ENCODE results near the gene GPBAR1. TPM values are rescaled to one million over a fixed set of nuclear protein-coding genes. Genes with fewer than 3 reads are reported as not detected.
A peak's percentile ranks its signal among the peaks of the same experiment; 100 is the strongest.

GPBAR1 gene
- total and polyA plus RNA-seq, 2 experiments from 2014 or later: 0.44 TPM; not detected in 1

GRCh38 chr2:218301176-218301819 is 40.5 kb downstream of the GPBAR1 start:
- no peaks in the 10 kb centered on the region for H3K36me3 ChIP-seq (ENCODE audit: insufficient read depth)
- no peak overlapping the region for H3K4me3 ChIP-seq
- no peaks in the 10 kb centered on the region for H3F3A ChIP-seq (replicated peaks; ENCODE audit: low read depth)
- H4K20me1 ChIP-seq (replicated peaks; ENCODE audit: insufficient read depth): no peaks in the 10 kb centered on the region
- Mint-ChIP-seq H3K27ac (no peak overlapping the region; the same call in 1 of the 2 replicates), H3K4me3 (no peak overlapping the region), H3K36me3 (ENCODE audit: low read depth) (no peaks in the 10 kb centered on the region), H3K27me3 (ENCODE audit: insufficient read depth, low read depth, poor library complexity) (peaks cover 13% of the 10 kb centered on the region), H3K4me1 (peaks cover 2% of the 10 kb centered on the region; the same call in 1 of the 3 replicates), H3K9me3 (no peaks in the 10 kb centered on the region; the same call in 2 of the 3 replicates)
- H3K27me3 ChIP-seq (ENCODE audit: insufficient read depth): no peaks in the 10 kb centered on the region
- H3K4me1 ChIP-seq (ENCODE audit: insufficient read depth): no peaks in the 10 kb centered on the region
- no peak overlapping the region for H3K4me2 ChIP-seq
- H3K79me2 ChIP-seq (replicated peaks; ENCODE audit: insufficient read depth): no peaks in the 10 kb centered on the region
- DNase-seq (ENCODE audit: low spot score) (peak; percentile 96), ATAC-seq (peak; percentile 88)
- H3K9me2 ChIP-seq (ENCODE audit: insufficient read depth): no peaks in the 10 kb centered on the region
- H3K27ac ChIP-seq (ENCODE audit: low read depth): no peak overlapping the region
- no peak overlapping the region for H2AFZ ChIP-seq
- peak; percentile 95 to 96 for TF ChIP-seq CTCF (conservative IDR thresholded peaks at IDR 0.05; ENCODE audit: low read depth in 2 of 2)
- no peak for TF ChIP-seq STAT1 (IDR thresholded peaks at IDR 0.05; ENCODE audit: unreplicated experiment)

DNA sequence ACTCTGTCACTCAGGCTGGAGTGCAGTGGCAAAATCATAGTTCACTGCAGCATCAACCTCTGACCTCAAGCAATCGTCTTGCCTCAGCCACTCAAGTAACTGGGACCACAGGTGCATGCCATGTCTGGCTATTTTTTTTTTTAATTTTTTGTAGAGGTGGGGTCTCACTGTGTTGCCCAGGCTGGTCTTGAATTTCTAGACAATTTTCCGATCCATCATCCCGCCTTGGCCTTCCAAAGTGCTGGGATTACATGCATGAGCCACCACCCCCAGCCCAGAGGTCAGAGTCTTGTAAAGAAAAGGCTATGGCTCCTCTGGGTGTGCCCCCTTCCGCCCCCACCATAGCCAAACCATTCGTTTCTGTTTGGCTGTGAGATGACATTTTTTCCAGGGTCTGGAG is 44.6 kb downstream of the GPBAR1 start:
- Histone ChIP-seq H3K4me1 (ENCODE audit: insufficient read depth) (no peaks in the 10 kb centered on the region), H3K4me3 (no peak overlapping the region), H4K20me1 (replicated peaks; ENCODE audit: insufficient read depth) (no peaks in the 10 kb centered on the region), H3K4me2 (no peak overlapping the region), H3F3A (replicated peaks; ENCODE audit: low read depth) (no peaks in the 10 kb centered on the region), H3K27me3 (ENCODE audit: insufficient read depth) (no peaks in the 10 kb centered on the region), H3K36me3 (ENCODE audit: insufficient read depth) (no peaks in the 10 kb centered on the region), H3K27ac (ENCODE audit: low read depth) (no peak overlapping the region), H2AFZ (no peak overlapping the region), H3K79me2 (replicated peaks; ENCODE audit: insufficient read depth) (no peaks in the 10 kb centered on the region), H3K9me2 (ENCODE audit: insufficient read depth) (no peaks in the 10 kb centered on the region)
- no peaks in the 10 kb centered on the region for H3K36me3 Mint-ChIP-seq (ENCODE audit: low read depth)
- H3K27ac Mint-ChIP-seq: no peak overlapping the region
- TF ChIP-seq CREB1 (CRISPR knock-in tag; IDR thresholded peaks at IDR 0.05; ENCODE audit: low read depth) (no peak), POLR2AphosphoS5 (IDR thresholded peaks at IDR 0.05; ENCODE audit: low read depth) (no peak)
- TF ChIP-seq, protein P1, sequence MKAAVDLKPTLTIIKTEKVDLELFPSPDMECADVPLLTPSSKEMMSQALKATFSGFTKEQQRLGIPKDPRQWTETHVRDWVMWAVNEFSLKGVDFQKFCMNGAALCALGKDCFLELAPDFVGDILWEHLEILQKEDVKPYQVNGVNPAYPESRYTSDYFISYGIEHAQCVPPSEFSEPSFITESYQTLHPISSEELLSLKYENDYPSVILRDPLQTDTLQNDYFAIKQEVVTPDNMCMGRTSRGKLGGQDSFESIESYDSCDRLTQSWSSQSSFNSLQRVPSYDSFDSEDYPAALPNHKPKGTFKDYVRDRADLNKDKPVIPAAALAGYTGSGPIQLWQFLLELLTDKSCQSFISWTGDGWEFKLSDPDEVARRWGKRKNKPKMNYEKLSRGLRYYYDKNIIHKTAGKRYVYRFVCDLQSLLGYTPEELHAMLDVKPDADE (IDR thresholded peaks at IDR 0.05): no peak
- TF ChIP-seq, protein P2, sequence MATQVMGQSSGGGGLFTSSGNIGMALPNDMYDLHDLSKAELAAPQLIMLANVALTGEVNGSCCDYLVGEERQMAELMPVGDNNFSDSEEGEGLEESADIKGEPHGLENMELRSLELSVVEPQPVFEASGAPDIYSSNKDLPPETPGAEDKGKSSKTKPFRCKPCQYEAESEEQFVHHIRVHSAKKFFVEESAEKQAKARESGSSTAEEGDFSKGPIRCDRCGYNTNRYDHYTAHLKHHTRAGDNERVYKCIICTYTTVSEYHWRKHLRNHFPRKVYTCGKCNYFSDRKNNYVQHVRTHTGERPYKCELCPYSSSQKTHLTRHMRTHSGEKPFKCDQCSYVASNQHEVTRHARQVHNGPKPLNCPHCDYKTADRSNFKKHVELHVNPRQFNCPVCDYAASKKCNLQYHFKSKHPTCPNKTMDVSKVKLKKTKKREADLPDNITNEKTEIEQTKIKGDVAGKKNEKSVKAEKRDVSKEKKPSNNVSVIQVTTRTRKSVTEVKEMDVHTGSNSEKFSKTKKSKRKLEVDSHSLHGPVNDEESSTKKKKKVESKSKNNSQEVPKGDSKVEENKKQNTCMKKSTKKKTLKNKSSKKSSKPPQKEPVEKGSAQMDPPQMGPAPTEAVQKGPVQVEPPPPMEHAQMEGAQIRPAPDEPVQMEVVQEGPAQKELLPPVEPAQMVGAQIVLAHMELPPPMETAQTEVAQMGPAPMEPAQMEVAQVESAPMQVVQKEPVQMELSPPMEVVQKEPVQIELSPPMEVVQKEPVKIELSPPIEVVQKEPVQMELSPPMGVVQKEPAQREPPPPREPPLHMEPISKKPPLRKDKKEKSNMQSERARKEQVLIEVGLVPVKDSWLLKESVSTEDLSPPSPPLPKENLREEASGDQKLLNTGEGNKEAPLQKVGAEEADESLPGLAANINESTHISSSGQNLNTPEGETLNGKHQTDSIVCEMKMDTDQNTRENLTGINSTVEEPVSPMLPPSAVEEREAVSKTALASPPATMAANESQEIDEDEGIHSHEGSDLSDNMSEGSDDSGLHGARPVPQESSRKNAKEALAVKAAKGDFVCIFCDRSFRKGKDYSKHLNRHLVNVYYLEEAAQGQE (IDR thresholded peaks at IDR 0.05; ENCODE audit: unreplicated experiment): no peak
- ATAC-seq (no peak), DNase-seq (ENCODE audit: low spot score) (no peak)
- no peak overlapping the region for H3K4me3 Mint-ChIP-seq
- peaks cover 10% of the 10 kb centered on the region for H3K27me3 Mint-ChIP-seq (ENCODE audit: insufficient read depth, low read depth, poor library complexity)
- H3K4me1 Mint-ChIP-seq: 0 out of 3 replicates have a peak, but pooled peaks cover 2% of the 10 kb centered on the region
- peaks cover 3% of the 10 kb centered on the region; the same call in 1 of the 3 replicates for H3K9me3 Mint-ChIP-seq
